ENCODE results near the gene TIMM13. TPM values are rescaled to one million over a fixed set of nuclear protein-coding genes. Genes with fewer than 3 reads are reported as not detected.

Gene TIMM13
- total and polyA plus RNA-seq, 9 of the 15 experiments (the other 6 are each of a cell fraction or from before 2014, with no cell fraction given): 17.6 to 215 (median 71.8) TPM

DNA sequence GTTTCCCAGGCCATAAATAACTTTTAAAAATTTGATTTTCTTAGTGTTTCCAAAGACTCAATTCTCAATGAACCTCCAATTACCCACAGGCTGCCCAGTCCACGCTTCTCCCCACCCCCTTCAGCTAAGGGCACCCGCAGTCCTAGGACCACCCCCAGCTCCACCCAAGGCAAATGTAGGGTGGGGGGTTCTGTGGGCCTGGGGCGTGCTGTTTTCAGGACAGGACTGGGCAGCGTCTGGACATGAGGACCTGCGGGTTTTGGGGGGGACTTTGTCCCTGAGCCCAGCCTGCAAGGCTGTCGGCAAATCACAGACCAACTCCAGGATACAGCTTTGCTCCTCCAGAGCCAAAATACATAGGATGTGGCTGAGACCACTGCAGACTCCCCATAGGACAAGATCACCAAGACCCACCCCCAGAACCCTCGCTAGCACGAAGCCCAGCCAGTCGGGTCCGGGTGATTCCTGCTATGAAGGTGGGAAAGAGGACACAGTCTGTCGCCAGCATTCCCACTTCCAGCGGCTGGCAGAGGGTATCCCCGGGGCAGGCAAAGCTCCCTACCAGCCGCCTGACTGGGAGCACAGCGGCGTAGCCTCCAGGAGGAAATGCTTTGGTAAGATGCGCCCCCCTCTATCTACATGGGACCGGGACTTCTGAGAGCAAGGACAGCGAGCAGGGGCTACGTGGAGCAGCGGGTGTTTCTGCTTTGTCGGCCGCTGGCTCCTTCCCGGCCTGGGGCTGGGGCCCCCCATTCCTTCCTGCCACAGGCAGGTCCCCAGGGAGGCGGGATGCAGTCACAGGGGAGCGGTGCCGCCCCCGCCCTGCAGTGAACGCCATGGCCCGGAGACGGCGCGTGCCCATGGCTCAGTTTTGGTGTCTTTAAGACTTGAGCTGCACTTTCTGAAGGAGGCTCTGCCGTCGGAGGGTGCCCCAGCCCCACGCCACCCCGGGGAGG lies 1.6 kb upstream of the TIMM13 start:
- no peak for DNase-seq (ENCODE audit: extremely low read depth in 1 of 4, low spot score in 3 of 4)
- 90% methylated on average over 25 of the region's 37 CpGs for WGBS (ENCODE audit: insufficient coverage, low coverage, missing lambda C conversion rate)
- H3K36me3 ChIP-seq (ENCODE audit: control insufficient read depth, insufficient read depth, low read length): peaks cover 69% of the 10 kb centered on the region; the same call in 2 of the 3 replicates
- H3K9ac ChIP-seq (ENCODE audit: insufficient read depth in 1 of 2, low read depth in 2 of 2, low read length in 2 of 2): peak overlapping the region in 1 of 2 experiments; percentile 75; a peak in 2 of 4 replicates
- in situ Hi-C loops (cut with MboI) (no loop called here), intact Hi-C loops (cut with micrococcal nuclease) (no loop called here)
- ChIA-PET POLR2A (interaction anchor here (0.5 to 2.6 kb wide), 10 partner anchors 9 to 586 kb away, joined by 3 to 13 read pairs (median 4); no protein-coding TSS in a partner anchor), CTCF (ENCODE audit: low intra/inter-chr PET ratio) (no interaction called here)
- no peak overlapping the region; the same call in 2 of the 3 replicates for H3K27ac ChIP-seq (ENCODE audit: extremely low read depth, low read depth, low read length)
- peaks cover 11 to 71% of the 10 kb centered on the region in 2 experiments; a peak in 4 of 5 replicates for H3K4me1 ChIP-seq (replicated peaks in 1 of 2; ENCODE audit: control insufficient read depth in 2 of 2, insufficient read depth in 2 of 2, low read length in 2 of 2)
- FAIRE-seq: no peak
- H2AFZ ChIP-seq (ENCODE audit: low read depth, low read length): no peak overlapping the region
- no TSS peak for BruUV-seq (replicated peaks)
- H3K4me2 ChIP-seq (ENCODE audit: insufficient read depth, low read length): peak overlapping the region; percentile 98; the same call in 1 of the 2 replicates
- H3K27me3 ChIP-seq (ENCODE audit: control insufficient read depth in 2 of 2, insufficient read depth in 2 of 2, low read length in 2 of 2): no peaks in the 10 kb centered on the region
- H4K20me1 ChIP-seq (replicated peaks; ENCODE audit: control insufficient read depth, insufficient read depth, low read length): peaks cover 10% of the 10 kb centered on the region; the same call in 1 of the 2 replicates
- no peak overlapping the region for H3K4me3 ChIP-seq
- H3K79me2 ChIP-seq (ENCODE audit: control insufficient read depth, insufficient read depth, low read length): peaks cover 33% of the 10 kb centered on the region
- H3K9me3 ChIP-seq (replicated peaks; ENCODE audit: control insufficient read depth, insufficient read depth, low read depth, low read length): no peaks in the 10 kb centered on the region
- H3K9me1 ChIP-seq (ENCODE audit: control insufficient read depth, insufficient read depth, low read length): no peaks in the 10 kb centered on the region
- no peak for TF ChIP-seq POLR2A (conservative IDR thresholded peaks at IDR 0.05)
- TF ChIP-seq, protein P1, sequence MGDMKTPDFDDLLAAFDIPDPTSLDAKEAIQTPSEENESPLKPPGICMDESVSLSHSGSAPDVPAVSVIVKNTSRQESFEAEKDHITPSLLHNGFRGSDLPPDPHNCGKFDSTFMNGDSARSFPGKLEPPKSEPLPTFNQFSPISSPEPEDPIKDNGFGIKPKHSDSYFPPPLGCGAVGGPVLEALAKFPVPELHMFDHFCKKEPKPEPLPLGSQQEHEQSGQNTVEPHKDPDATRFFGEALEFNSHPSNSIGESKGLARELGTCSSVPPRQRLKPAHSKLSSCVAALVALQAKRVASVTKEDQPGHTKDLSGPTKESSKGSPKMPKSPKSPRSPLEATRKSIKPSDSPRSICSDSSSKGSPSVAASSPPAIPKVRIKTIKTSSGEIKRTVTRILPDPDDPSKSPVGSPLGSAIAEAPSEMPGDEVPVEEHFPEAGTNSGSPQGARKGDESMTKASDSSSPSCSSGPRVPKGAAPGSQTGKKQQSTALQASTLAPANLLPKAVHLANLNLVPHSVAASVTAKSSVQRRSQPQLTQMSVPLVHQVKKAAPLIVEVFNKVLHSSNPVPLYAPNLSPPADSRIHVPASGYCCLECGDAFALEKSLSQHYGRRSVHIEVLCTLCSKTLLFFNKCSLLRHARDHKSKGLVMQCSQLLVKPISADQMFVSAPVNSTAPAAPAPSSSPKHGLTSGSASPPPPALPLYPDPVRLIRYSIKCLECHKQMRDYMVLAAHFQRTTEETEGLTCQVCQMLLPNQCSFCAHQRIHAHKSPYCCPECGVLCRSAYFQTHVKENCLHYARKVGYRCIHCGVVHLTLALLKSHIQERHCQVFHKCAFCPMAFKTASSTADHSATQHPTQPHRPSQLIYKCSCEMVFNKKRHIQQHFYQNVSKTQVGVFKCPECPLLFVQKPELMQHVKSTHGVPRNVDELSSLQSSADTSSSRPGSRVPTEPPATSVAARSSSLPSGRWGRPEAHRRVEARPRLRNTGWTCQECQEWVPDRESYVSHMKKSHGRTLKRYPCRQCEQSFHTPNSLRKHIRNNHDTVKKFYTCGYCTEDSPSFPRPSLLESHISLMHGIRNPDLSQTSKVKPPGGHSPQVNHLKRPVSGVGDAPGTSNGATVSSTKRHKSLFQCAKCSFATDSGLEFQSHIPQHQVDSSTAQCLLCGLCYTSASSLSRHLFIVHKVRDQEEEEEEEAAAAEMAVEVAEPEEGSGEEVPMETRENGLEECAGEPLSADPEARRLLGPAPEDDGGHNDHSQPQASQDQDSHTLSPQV (IDR thresholded peaks at IDR 0.05): no peak
- TF ChIP-seq, protein P2, sequence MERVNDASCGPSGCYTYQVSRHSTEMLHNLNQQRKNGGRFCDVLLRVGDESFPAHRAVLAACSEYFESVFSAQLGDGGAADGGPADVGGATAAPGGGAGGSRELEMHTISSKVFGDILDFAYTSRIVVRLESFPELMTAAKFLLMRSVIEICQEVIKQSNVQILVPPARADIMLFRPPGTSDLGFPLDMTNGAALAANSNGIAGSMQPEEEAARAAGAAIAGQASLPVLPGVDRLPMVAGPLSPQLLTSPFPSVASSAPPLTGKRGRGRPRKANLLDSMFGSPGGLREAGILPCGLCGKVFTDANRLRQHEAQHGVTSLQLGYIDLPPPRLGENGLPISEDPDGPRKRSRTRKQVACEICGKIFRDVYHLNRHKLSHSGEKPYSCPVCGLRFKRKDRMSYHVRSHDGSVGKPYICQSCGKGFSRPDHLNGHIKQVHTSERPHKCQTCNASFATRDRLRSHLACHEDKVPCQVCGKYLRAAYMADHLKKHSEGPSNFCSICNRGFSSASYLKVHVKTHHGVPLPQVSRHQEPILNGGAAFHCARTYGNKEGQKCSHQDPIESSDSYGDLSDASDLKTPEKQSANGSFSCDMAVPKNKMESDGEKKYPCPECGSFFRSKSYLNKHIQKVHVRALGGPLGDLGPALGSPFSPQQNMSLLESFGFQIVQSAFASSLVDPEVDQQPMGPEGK (CRISPR knock-in tag; IDR thresholded peaks at IDR 0.05; ENCODE audit: borderline replicate concordance): no peak
- TF ChIP-seq ZNF212 (CRISPR knock-in tag; IDR thresholded peaks at IDR 0.05): no peak
- no peak for TF ChIP-seq ELF2 (CRISPR knock-in tag; IDR thresholded peaks at IDR 0.05)
- TF ChIP-seq ZFPM2 (CRISPR knock-in tag; IDR thresholded peaks at IDR 0.05): no peak
- no peak for TF ChIP-seq ZNF384 (IDR thresholded peaks at IDR 0.05; ENCODE audit: low read depth, low read length)
- peak; percentile 60 for TF ChIP-seq POLR2G (IDR thresholded peaks at IDR 0.05; ENCODE audit: low read depth, low read length)
- no peak for TF ChIP-seq LARP7 (IDR thresholded peaks at IDR 0.05)
- TF ChIP-seq STAG1 (CRISPR knock-in tag; IDR thresholded peaks at IDR 0.05; ENCODE audit: borderline replicate concordance): no peak
- TF ChIP-seq RBFOX2 (IDR thresholded peaks at IDR 0.05; ENCODE audit: low read depth, low read length): 0 out of 2 replicates have a peak, but pooled peaks have one; percentile 6
- TF ChIP-seq CREB1 (IDR thresholded peaks at IDR 0.05): no peak
- TF ChIP-seq CREB1 (CRISPR knock-in tag; IDR thresholded peaks at IDR 0.05): no peak
- ATAC-seq: no peak

Measured in K562 (cell line).